ENCODE measurements around the gene TRIM7. TPM values are rescaled to one million over a fixed set of nuclear protein-coding genes. Genes with fewer than 3 reads are reported as not detected.
"Not testable (repeated sequence)": the region's sequence is repeated elsewhere in the genome, so short reads cannot be mapped to it uniquely, and the experiment has no call there.

The TRIM7 gene
- total RNA-seq, 1 donor from 2014 or later: 2.3 TPM

DNA sequence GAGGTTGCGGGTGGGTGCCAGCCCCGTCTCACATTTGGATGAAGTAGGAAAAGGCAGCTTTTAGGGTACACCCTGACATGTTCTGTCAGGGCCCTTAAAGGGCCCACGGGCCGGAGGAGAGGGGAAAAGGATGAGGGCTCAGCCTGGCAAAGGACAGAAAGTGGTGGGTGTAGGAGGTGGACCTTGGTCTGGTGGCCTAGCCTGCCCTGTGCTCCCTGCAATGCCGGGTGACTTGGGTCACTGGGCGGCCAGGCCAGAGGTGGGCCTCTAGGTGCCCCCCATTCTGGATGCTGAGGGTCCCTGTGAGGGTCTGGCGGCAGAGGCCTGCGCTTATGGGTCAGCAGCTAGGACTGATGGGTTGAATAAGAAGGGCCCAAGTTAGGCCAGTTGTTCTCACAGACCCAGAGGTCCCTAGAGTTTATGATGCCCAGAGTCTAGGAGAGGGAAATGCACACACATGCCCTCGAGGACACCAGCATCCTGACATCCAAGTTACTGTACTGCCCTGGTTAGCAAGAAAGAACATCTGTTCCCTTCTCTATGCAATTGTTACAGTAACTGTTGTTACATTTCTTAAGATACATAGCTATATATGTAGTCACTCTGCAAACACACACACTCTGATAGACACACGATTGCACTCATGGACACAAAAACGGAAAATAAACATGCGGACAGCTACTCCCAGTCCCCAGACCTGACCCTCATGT, 12.5 kb downstream of the TRIM7 start:
- no peak for DNase-seq

DNA sequence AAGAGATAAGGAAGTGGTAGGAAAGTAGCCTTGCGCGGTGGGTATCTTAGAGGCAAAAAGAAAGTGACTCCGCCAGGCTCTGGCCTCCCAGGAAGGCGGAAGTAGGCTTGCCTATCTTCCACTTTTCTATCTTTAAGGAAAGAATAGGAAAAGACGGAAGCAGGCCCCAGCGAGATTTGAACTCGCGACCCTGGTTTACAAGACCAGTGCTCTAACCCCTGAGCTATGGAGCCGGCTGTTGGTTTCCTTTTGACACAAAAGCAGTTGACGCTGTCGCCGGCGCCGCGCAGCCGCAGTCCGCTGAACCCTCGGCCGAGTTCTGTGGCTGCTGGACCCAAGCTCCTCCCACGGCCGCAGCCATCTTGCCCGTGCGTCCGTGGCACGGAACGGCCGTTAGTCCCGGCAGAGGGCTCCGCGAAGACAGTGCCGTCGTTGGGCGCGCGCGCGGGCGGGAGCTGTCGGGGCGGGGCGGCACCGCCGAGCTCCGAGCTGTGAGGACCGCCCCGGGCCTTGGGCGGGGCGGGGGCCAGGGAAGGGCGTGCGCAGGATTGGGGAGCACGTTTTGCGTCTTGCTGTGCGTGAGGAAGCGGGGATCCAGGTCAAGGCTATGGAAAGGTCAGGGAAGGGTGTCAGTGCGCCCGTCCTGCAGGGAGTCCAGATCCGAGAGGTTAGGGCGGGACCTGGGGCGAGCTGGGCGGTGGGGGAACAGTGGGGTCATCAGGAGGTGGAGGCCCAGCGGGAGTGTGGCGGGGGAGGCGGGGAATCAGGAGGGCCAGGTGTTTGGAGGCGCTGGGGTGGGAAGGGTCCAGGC, 13.3 kb downstream of the TRIM7 start:
- no peak for DNase-seq

DNA sequence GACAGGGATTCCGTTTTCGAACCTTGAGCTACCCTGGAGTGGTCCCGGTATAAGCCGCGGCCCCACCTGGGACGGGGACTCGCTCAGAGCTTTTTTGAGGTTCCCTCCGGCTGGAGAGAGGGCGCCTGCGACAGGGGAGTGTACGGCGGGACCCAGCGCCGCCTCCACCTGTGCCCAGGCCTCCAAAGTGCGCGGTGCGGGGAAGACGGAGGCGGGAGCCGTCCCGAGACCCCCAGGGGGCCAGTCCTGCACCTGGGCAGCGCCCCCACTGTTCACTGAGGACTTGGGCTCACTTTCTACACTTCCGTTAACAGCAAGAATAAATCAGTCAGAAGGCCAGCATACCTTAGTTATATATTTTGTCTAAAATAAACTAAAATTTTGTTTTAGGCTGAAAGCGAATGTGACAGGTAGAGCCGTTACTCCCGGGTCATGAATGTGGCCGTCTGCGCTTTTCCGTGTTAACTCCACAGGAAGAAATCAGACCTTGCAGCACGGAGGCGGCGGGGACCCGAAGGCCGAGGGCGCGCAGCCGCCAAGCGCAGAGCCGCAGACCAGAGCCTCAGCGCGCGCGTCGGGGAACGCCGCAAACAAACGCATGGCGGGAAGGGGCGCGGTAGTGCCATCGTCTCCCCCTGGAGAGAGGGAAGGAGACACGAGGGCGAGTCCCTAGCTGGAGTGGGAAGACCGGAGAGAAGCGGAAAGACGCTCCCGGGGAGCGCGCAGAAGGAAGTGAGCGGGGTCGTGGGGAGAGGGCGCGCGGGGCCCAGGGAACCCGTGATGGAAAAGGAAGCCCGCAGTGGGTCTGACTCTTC, 14.1 kb downstream of the TRIM7 start:
- DNase-seq: no peak

DNA sequence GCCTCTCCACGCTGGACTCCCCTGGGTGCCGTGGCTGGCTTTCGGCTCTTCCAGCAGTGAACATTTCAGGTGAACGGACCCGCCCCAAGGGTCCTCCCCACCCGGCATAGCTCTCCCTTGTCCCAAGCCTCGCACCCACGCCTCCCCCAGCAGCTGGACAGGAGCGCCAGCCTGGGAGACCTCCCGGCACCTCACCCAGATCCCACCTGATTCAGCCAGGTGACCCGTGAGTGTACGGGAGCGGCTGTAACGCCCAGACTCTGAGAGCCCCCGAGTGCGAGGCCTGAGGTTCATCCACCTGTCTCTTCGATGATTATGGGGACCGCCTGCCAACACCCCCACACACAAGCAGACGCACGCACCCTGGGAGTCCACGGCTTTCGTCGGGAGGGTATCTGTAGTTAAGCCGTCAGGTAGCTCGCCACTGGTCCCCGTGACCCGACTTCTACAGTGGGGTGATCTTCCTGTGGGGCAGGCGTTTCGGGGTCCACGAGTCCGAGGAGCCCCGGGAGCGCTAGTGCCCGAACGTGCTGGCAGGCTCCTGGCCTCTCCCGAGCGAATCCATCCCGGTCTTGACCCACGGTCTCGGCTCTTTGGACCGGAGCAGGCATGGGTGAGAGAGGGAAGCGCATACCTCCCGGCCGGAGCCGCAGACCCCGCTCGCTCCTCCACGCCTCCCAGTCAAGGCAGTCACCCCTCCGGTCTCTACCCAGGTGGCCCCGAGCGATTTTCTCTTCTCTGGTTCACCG, 14.9 kb downstream of the TRIM7 start:
- no peak for DNase-seq

DNA sequence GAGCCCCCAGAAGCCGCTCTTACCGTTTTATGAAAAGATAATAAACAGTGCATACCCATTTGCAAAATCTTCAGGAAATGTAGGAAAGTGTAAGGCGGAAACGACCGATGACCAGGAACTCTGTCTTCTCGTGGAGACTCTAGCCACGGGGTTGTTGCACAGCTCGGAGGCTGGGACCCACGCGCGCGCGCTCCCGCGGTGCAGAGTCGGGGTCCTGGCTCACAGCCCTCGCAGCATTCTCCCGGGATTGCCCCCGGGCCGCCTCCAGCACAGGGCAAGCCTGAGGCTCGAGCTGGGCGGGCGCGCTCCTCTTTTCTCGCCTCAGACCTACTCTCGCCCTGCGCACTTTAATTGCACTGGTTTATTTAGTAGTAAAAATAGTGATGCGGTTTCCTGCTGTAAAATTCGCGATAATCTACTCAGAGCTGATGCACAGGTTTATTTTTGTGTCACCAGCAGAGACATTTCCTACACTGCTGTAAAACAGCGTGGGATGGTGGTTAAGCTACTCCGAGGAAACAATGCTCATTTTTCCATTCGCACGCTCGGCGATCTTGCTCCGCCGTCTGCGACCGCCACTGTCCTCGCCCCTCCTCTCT, 15.5 kb downstream of the TRIM7 start:
- DNase-seq: no peak

DNA sequence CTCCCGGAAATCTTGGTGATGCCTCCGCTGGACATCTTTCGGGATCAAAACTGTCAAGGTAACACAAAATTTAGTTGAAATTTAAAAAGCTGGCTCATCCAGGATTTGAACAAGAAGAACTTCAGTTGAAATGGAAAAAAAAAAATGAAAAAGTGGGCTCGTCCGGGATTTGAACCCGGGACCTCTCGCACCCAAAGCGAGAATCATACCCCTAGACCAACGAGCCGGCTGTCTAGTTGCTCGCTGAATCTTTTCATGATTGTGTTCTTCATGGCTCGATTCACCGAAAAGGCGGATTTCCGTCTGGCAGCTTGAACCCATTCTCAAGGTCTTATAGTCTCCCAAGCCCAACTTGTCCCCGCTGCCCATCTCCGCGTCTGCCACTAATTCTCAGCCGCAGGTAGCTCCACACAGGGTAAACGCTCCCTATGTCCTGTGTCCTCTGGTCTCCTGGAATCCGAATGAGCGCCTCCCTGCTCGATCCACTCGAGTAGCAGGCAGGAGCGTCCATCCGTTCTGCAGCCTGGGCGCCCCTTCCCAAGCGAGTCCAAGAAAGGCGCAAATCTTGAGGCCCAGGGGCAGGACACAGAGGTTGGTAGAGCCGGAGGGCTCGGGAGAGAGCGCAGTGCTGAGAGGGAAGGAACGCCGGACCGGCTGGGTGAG, 16.2 kb downstream of the TRIM7 start:
- no peak for DNase-seq

DNA sequence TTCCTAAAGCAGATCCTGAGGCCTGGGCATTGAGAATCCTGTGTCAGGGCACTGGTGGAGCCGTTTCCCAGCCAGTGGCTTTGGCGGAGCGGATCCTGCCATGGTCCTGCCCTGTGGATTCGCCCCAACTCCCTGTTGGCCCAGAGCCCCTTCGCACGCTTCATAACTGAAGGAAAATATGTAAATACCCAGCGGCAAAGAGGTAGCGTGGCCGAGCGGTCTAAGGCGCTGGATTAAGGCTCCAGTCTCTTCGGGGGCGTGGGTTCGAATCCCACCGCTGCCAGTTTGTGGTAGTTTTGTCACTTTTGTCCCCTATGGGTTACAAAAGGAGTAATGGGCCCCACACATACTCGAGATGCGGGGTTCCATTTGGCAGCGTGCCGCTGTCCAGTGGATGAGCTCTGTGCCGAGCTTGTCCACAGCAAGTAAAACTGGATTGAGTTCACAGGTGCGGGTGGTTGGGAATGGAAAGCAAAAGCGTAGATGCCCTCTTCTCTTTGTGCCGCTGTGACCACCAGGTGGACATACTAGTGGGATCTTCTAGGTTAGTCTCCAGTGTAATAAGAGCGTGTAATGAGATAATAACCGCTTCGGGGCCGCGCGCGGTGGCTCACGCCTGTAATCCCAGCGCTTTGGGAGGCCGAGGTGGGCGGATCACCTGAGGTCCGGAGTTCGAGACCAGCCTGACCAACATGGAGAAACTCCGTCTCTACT, 17.3 kb downstream of the TRIM7 start:
- no peak for DNase-seq

DNA sequence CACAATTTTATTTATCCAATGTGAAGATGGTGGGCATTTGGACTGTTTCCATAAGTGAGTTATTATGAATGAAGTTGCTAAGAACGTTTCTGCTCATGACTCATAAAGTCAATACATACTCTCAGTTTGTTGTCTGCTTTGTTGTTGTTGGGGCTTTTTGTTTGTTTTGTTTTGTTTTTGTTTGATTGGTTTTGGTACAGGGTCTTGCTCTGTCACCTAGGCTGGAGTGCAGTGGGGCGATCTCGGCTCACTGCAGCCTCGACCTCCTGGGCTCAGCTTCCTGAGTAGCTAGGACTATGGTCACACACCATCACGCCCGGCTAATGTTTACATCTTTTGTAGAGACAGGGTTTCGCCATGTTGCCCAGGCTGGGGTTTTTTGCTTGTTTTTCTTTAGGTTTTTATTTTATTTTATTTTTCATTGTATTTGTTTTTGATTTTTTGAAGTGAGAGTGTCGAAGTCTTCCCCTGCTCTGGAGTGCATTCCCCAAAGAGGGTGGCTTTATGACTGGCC, 18.0 kb downstream of the TRIM7 start:
- DNase-seq: no peak

DNA sequence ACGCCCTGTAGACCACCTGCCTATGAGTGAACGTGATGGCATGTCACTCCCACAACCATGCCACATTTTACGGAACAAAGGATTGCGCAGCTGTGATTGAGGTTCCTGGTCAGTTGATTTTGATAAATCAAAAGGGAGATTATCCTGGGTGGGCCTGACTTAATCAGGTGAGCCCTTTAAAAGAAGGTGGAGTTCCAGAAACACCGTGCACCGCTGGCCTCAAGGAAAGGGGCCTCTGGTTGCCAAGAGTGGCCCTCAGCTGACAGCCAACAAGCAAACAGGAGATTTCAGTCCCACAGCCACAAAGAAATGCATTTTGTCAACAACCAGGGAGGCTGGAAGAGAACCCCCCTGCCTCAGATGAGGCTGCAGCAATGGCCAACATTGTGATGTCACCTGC, 19.0 kb downstream of the TRIM7 start:
- no peak for DNase-seq

DNA sequence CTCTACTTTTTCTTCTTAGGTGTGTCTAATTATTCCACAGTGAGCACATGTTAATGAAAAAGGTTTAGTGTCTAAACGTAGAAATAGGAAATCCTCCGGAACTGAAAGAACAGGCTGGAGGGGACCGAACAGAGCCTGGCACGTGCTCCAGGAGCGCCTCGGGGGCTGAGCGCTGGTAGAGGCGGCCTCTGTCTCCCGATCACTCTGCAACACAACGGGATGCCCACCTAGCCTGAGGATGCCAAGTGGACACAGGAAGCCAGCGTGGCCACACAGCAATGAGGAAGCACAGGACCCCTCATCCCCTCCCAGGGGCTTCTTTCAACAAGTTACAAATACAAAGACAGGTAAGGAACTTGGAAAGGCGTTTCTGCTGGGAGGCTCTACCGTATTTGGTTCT, 19.4 kb downstream of the TRIM7 start:
- no peak for DNase-seq

DNA sequence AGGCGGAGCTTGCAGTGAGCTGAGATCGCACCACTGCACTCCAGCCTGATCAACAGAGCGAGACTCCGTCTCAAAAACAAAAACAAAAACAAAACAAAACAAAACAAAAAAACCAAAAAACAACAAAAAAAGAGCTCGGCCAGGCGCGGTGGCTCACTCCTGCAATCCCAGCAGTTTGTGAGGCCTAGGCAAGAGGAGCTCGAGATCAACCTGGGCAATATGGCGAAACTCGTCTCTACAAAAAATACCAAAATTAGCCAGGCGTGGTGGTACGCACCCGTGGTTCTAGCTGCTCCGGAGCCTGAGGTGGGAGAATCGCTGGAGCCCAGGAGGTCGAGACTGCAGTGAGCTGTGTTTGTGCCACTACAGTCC, 20.2 kb downstream of the TRIM7 start:
- DNase-seq: no peak

DNA sequence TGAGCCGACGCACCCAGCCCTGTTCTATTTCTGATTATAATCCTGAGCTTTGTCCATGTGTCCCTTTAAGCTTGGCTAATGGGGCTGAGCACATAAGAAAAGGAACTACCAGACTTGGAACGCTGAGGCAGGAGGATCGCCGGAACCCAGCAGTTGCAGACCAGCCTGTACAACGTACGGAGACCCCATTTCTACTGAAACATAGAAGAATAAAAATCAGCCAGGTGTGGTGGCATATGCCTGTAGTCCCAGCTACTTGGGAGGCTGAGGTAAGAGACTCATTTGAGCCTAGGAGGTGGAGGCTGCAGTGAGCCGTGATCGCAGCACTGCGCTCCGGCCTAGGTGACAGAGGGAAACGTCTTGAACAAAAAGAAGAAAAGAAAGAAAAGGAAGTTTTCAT, 22.3 kb downstream of the TRIM7 start:
- DNase-seq: no peak

DNA sequence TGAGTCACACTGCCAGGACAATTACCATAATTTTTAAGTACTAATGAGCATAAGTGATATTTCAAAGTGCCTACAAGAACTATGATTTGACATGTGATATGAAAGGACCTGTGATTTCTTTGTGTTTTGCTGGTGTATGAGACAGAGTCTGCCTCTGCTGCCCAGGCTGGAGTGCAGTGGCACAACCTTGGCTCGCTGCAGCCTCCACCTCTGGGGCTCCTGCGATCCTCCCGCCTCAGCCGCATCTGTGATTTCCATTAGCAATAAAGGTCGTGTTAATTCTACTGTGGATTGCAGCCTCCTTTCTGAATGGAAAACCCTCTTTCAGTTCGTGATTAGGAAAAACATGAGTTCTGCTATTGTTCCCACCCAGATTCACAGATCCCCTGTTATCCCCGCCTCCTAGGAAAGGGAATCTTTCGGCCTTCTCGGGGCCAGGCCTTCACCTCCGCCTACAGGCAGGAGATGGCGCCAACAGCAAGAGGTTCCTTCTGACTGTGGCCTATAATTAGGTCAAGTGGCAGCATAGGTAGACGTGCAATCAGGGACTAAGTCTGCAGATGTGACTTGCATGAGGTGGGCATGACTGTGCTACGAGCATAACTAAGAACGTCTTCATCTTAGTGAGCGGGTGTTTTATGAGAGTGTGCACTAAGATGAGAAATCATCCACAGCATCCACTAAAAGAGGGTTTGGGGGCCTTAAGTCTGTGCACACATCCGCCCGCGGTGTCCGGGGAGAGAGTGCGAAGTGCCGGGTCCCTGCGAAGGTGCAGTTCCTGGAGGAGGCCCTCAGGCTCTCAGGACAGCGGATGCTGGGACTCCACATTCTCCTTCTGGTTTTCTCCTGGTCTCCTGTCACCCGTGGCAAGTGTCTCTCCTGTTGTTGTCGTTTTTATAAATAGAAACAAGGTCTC, 23.1 kb downstream of the TRIM7 start:
- no peak for DNase-seq

DNA sequence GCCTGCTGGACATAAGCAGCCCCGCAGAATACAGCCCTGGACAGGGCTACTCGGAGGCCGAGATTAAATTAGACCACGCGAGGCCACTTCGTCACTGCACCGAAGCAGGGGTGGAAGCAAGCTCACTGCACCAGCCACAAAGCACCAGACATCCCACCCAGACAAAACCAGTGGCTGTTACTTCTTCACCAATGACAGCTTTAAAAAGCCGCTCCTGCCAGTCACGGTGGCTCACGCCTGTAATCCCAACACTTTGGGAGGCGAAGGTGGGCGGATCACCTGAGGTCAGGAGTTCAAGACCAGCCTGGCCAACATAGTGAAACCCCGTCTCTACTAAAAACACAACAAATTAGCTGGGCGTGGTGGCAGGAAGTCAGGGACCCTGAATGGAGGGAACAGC, 27.4 kb downstream of the TRIM7 start:
- DNase-seq: not testable (repeated sequence)

DNA sequence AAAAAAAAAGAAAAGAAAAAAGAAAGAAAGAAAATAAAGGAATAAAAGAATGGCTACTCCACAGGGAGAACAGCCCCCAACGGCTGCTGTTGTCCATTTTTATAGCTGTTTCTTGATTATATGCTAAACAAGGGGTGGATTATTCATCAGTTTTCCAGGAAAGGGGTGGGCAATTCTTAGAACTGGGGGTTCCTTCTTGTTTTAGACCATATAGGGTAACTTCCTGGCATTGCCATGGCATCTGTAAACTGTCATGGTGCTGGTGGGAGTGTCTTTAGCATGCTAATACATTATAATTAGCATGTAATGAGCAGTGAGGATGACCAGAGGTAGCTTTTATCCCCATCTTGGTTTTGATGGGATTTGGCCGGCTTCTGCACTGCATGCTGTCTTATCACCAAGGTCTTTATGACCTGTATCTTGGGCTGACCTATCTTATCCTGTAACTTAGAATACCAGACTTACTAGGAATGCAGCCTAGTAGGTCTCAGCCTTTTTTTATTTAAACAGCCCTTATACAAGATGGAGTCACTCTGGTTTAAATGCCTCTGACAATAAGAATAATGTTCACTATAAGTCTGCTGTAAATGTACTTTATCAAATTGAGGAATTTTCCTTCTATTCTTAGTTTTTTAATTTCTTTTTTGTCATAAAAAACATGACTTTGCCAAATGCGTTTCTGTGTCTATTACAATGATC, 28.6 kb downstream of the TRIM7 start:
- no peak for DNase-seq

DNA sequence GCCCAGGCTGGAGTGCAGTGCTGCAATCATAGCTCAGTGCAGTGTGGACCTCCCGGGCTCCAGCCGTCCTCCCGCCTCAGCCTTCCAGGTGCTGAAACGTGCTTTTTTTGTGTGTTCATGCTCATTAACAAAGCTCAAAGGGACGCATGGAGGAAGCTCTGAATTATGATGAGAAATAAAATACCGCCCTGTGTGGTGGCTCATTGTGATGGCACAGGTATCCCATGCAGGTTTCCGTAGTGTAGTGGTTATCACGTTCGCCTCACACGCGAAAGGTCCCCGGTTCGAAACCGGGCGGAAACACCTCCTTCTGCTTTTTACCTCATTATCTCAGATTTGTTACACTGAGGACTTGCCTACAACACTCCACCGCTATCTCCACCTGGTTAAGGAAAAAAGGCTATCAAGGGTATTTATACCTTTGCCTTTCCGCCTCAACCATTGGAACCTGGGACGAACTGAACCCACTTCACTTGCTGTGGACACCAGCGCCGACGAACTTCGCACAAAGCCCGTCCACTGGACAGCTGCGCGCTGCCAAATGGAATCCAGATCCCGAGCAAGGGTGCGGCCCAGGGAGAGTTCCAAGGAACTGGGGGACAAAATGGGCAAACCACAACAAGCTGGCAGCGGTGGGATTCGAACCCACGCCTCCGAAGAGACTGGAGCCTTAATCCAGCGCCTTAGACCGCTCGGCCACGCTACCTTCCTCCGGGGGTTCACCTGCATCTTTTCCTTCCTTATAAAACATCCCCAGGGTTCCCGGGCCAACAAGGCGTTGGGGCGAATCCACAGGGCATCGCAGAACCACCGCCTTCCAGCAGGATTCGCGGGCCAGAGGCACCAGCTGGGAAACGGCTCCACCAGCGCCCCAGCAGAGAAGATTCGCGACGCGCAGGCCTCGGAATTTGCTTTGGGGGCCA, 31.3 kb downstream of the TRIM7 start:
- no peak for DNase-seq

DNA sequence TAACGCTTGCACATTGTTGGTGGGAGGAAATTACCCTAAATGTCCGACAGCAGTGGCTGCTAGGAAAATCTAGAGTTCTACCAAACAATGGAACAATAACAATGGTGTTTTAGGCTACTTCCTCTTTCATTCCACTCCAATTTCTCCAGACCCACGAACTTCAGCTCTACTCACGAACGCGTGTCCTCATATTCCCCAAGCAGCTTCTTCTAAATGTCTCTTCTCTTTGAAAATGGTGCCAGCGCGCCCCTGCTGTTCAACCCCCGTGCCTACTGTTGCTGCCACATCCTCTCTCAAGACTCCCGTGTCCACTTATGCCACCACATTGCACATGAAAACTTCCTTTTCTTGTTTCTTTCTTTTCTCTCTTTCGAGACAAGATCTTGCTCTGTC, 32.0 kb downstream of the TRIM7 start:
- no peak for DNase-seq

DNA sequence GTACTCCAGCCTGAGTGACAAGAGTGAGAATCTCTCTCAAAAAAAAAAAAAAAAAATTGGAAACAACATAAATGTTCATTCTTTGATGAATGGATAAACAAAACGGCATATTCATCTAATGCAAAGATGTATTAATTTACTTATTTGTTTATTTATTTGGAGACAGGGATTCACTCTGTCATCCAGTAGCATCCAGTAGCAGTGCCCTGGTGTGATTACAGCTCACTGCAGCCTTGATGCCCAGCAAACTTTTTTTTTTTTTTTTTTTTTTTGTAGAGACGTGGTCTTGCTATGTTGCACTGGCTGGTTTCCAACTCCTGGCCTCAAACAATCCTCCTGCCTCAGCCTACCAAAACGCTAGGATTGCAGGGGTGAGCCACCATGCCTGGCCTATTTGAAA, 33.2 kb downstream of the TRIM7 start:
- DNase-seq: no peak

Data from skin of body (tissue), 2 donors.